Breast epithelium (tissue), 4 donors: ENCODE data around the gene NQO2. TPM values are rescaled to one million over a fixed set of nuclear protein-coding genes. Genes with fewer than 3 reads are reported as not detected.
"Not testable (repeated sequence)": the region's sequence is repeated elsewhere in the genome, so short reads cannot be mapped to it uniquely, and the experiment has no call there.

Experiments used
- DNase-seq, 2 donors: peaks; one replicate each; pipeline ENCODE4 v3.0.0-alpha.2; 2019; ENCODE audit warnings: low spot score in 2 of 2
- H3K27ac ChIP-seq, 2 donors: fragments of 200-600 bp; sonication (generic) in 1 of 2; one replicate each; pipeline ENCODE4 v1.5.1; 2016 to 2019; ENCODE audit warnings: mild to moderate bottlenecking in 1 of 2
- H3K27me3 ChIP-seq, 2 donors: fragments of 200-600 bp; sonication (generic) in 1 of 2; one replicate each; pipeline versions ENCODE4 v1.5.1 to v1.6.0; 2017 to 2019; ENCODE audit warnings: control low read depth in 1 of 2, mild to moderate bottlenecking in 1 of 2
- H3K36me3 ChIP-seq: fragments of 200-600 bp; one replicate; pipeline ENCODE4 v1.5.1; 2019
- H3K4me1 ChIP-seq, 2 donors: fragments of 200-600 bp; sonication (generic); one replicate each; pipeline ENCODE4 v1.5.1; 2016 to 2019; ENCODE audit warnings: control low read depth in 1 of 2
- H3K4me3 ChIP-seq, 3 donors: fragments of 200-600 bp; sonication (generic); 1 replicate in 2 of 3; 2 replicates in 1 of 3; pipeline ENCODE4 v1.5.1; 2016 to 2019; ENCODE audit warnings: mild to moderate bottlenecking in 3 of 3, moderate library complexity in 2 of 3
- H3K9me3 ChIP-seq, 2 donors: fragments of 200-600 bp; sonication (generic) in 1 of 2; one replicate each; pipeline ENCODE4 v1.5.1; 2016 to 2019; ENCODE audit warnings: control low read depth in 1 of 2
- POLR2A ChIP-seq: fragments of 450-650 bp; IDR thresholded peaks from one replicate; pipeline ENCODE4 v1.6.1; 2016; ENCODE audit warnings: antibody characterized with exemption, mild to moderate bottlenecking, moderate library complexity
- POLR2AphosphoS5 ChIP-seq, 3 donors: sonication (generic); formaldehyde crosslinking; IDR thresholded peaks; one replicate each; pipeline ENCODE4 v1.6.1; 2017; ENCODE audit warnings: antibody characterized with exemption in 3 of 3
- intact Hi-C: fragments of 100-400 bp; cut with DNase I; formaldehyde crosslinking; loops from one replicate; pipeline ENCODE4 v1.15.1; 2023; ENCODE audit warnings: low total_unique reads
- total RNA-seq, 3 donors: library from RNA; depleted of rRNA; stranded (reverse); fragments of >200 nt; gene quantifications; one replicate each; pipeline ENCODE4 v1.1.0, GENCODE V29; 2016
- TF ChIP-seq, protein P1 (sequence below), 3 donors: fragments of 450-650 bp; IDR thresholded peaks; one replicate each; pipeline ENCODE4 v1.5.1; 2016 to 2017; ENCODE audit warnings: antibody characterized with exemption in 3 of 3, mild to moderate bottlenecking in 3 of 3, moderate library complexity in 3 of 3

Gene NQO2
- total RNA-seq, 3 donors from 2014 or later, result 23.6 to 64.6 (median 24.9) TPM

GRCh38 chr6:2998998-2999617 is 586 bp upstream of the NQO2 start:
- TF ChIP-seq, protein P1, sequence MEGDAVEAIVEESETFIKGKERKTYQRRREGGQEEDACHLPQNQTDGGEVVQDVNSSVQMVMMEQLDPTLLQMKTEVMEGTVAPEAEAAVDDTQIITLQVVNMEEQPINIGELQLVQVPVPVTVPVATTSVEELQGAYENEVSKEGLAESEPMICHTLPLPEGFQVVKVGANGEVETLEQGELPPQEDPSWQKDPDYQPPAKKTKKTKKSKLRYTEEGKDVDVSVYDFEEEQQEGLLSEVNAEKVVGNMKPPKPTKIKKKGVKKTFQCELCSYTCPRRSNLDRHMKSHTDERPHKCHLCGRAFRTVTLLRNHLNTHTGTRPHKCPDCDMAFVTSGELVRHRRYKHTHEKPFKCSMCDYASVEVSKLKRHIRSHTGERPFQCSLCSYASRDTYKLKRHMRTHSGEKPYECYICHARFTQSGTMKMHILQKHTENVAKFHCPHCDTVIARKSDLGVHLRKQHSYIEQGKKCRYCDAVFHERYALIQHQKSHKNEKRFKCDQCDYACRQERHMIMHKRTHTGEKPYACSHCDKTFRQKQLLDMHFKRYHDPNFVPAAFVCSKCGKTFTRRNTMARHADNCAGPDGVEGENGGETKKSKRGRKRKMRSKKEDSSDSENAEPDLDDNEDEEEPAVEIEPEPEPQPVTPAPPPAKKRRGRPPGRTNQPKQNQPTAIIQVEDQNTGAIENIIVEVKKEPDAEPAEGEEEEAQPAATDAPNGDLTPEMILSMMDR (IDR thresholded peaks at IDR 0.05), result no peak
- TF ChIP-seq POLR2AphosphoS5 (IDR thresholded peaks at IDR 0.05) (peak in 2 of 3 donors; percentile 9 to 85), POLR2A (no peak)
- H3K4me3 ChIP-seq, result peak overlapping the region; percentile 76 to 99 (median 88)
- no peaks in the 10 kb centered on the region for H3K36me3 ChIP-seq
- H3K27me3 ChIP-seq, result no peaks in the 10 kb centered on the region
- no peaks in the 10 kb centered on the region for H3K9me3 ChIP-seq
- no peaks in the 10 kb centered on the region for H3K4me1 ChIP-seq
- peak in 1 of 2 donors; percentile 74 for DNase-seq
- H3K27ac ChIP-seq, result peak overlapping the region; percentile 88 to 95
- intact Hi-C loops, result loop anchor here (10.0 kb wide), 1 partner anchor 246 kb away; no protein-coding TSS in a partner anchor

- TF ChIP-seq, protein P1 (IDR thresholded peaks at IDR 0.05), result no peak
- no peak for TF ChIP-seq POLR2AphosphoS5 (IDR thresholded peaks at IDR 0.05)
- TF ChIP-seq POLR2A, result no peak
- no peaks in the 10 kb centered on the region for H3K27me3 ChIP-seq
- no peak for DNase-seq
- no peak overlapping the region for H3K27ac ChIP-seq
- no peaks in the 10 kb centered on the region for H3K9me3 ChIP-seq
- no peaks in the 10 kb centered on the region for H3K36me3 ChIP-seq
- no peaks in the 10 kb centered on the region for H3K4me1 ChIP-seq
- no peak overlapping the region for H3K4me3 ChIP-seq
- intact Hi-C loops, result loop anchor here (10.0 kb wide), 1 partner anchor 886 kb away; no protein-coding TSS in a partner anchor
Observed at GRCh38 chr6:3001146-3001772, 1.6 kb downstream of the NQO2 start.

- TF ChIP-seq, protein P1 (IDR thresholded peaks at IDR 0.05), result peak in 2 of 3 donors; percentile 44 to 62
- no peak for TF ChIP-seq POLR2AphosphoS5 (IDR thresholded peaks at IDR 0.05)
- intact Hi-C loops, result loop anchor here (10.0 kb wide), 1 partner anchor 887 kb away; no protein-coding TSS in a partner anchor
Observed at GRCh38 chr6:3001773-3002293, 2.1 kb downstream of the NQO2 start.

DNA sequence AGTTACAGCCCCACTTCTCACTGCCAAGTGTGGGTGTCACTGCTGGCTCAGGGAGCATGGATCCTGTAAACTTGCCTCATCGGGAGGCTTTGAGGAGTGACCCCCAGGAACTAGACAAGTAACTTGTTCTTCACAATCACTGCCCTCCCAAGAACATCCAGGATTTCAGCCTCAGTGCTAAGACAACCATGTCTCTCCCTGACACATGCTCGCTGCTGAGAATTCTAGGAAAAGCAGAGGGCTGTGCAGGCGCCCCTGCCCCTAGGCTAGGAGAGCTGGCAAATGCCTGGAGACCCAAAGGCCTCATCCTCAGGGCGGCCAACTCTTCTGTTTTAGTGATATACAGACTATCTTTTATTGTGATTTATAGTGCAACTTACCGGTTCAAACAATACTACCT is 3.5 kb downstream of the NQO2 start:
- H3K4me3 ChIP-seq, H3K36me3 ChIP-seq, H3K9me3 ChIP-seq, H3K27ac ChIP-seq, DNase-seq, H3K4me1 ChIP-seq, H3K27me3 ChIP-seq: not testable (repeated sequence)
- intact Hi-C loops, result loop anchor here (10.0 kb wide), 1 partner anchor 888 kb away; no protein-coding TSS in a partner anchor

More at GRCh38 chr6:3001773-3002293, 2.1 kb downstream of the NQO2 start:
- peak overlapping the region in 1 of 2 donors; percentile 21 for H3K27ac ChIP-seq
- no peaks in the 10 kb centered on the region for H3K27me3 ChIP-seq
- H3K9me3 ChIP-seq, result no peaks in the 10 kb centered on the region
- H3K36me3 ChIP-seq, result no peaks in the 10 kb centered on the region
- DNase-seq, result no peak
- H3K4me3 ChIP-seq, result no peak overlapping the region
- H3K4me1 ChIP-seq, result no peaks in the 10 kb centered on the region

DNA sequence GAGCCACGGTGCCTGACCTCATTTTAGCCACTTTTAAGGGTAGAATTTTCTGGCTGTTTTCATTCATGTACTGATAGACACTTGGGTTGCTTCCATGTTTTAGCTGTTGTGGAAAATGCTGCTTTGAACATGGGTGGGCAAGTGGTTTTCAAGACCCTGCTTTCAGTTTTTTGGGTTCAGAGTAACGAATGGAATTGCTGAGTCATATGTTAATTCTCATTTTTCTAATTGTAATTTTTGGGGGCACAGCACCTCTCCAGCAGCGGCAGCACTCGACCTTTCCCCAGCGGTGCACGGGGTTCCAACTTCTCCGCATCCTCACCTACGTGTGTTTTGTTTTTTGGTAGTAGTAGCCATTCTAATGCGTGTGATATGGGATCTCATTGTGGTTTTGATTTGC is 5.4 kb downstream of the NQO2 start:
- no peak for TF ChIP-seq POLR2A
- TF ChIP-seq, protein P1 (IDR thresholded peaks at IDR 0.05), result no peak
- no peak for TF ChIP-seq POLR2AphosphoS5 (IDR thresholded peaks at IDR 0.05)
- Histone ChIP-seq H3K27ac (no peak overlapping the region), H3K36me3 (peaks cover 3% of the 10 kb centered on the region), H3K4me1 (no peaks in the 10 kb centered on the region), H3K4me3 (no peak overlapping the region), H3K9me3 (no peaks in the 10 kb centered on the region), H3K27me3 (no peaks in the 10 kb centered on the region)
- no peak for DNase-seq
- intact Hi-C loops, result loop anchor here (5.0 to 10.0 kb wide), 2 partner anchors 890 to 1538 kb away; no protein-coding TSS in a partner anchor
